K562 (cell line): ENCODE results near the gene GARIN5B. TPM values are rescaled to one million over a fixed set of nuclear protein-coding genes. Genes with fewer than 3 reads are reported as not detected.

Experiments
- BCL6 ChIP-seq: fragments of 250-450 bp; sonication (Bioruptor Pico); IDR thresholded peaks from 2 replicates; pipeline ENCODE4 v1.4.0; 2020
- CHD4 ChIP-seq: fragments of 200-600 bp; sonication (generic); IDR thresholded peaks from 3 replicates; pipeline ENCODE4 v1.6.1; 2012; ENCODE audit warnings: low read depth, mild to moderate bottlenecking, mixed read lengths, low read length, inconsistent platforms; ENCODE audit not compliant: insufficient read depth, insufficient replicate concordance, poor library complexity, severe bottlenecking
- ELF1 ChIP-seq: fragments of 200-800 bp; sonication (Bioruptor generic); IDR thresholded peaks from 2 replicates; pipeline ENCODE4 v1.6.1; 2016; ENCODE audit warnings: missing genetic modification characterization, missing compliant biosample characterization
- ELF4 ChIP-seq: fragments of 450-650 bp; formaldehyde crosslinking; IDR thresholded peaks from 2 replicates; pipeline ENCODE4 v1.4.0; 2022; ENCODE audit warnings: missing genetic modification characterization
- GTF2F1 ChIP-seq: IDR thresholded peaks from 2 replicates; pipeline ENCODE4 v1.6.1; 2011; ENCODE audit warnings: low read depth, low read length, improper control_type of control experiment
- HDAC2 ChIP-seq: fragments of 450-650 bp; IDR thresholded peaks from 2 replicates; pipeline ENCODE4 v1.6.1; 2016; ENCODE audit warnings: mild to moderate bottlenecking
- LARP7 ChIP-seq: fragments of 450-650 bp; IDR thresholded peaks from 2 replicates; pipeline ENCODE4 v1.6.1; 2016
- MBD2 ChIP-seq: sonication (generic); IDR thresholded peaks from 2 replicates; pipeline ENCODE4 v1.6.1; 2016; ENCODE audit warnings: low read depth, borderline replicate concordance
- MTA1 ChIP-seq: fragments of 450-650 bp; IDR thresholded peaks from 2 replicates; pipeline ENCODE4 v1.6.1; 2017; ENCODE audit warnings: borderline replicate concordance
- NELFE ChIP-seq: IDR thresholded peaks from 2 replicates; pipeline ENCODE4 v1.6.1; 2011; ENCODE audit warnings: mild to moderate bottlenecking; ENCODE audit not compliant: insufficient read depth, insufficient read length
- NR3C1 ChIP-seq: sonication (generic); formaldehyde crosslinking; IDR thresholded peaks from 2 replicates; pipeline ENCODE4 v1.8.1; 2022; ENCODE audit warnings: missing genetic modification reagents
- POLR3G ChIP-seq: IDR thresholded peaks from 2 replicates; pipeline ENCODE4 v1.6.1; 2011; ENCODE audit not compliant: insufficient read length, insufficient replicate concordance; ENCODE audit errors: extremely low read depth
- RFX1 ChIP-seq: fragments of 450-650 bp; IDR thresholded peaks from 2 replicates; pipeline ENCODE4 v1.6.1; 2016; ENCODE audit warnings: mild to moderate bottlenecking, moderate library complexity
- SMAD2 ChIP-seq: fragments of 150-350 bp; IDR thresholded peaks from 2 replicates; pipeline ENCODE4 v1.6.1; 2014; ENCODE audit warnings: low read depth, mild to moderate bottlenecking, low read length
- SNRNP70 ChIP-seq: fragments of 200-400 bp; formaldehyde crosslinking; optimal IDR thresholded peaks from 2 replicates; pipeline ENCODE3; 2017; ENCODE audit warnings: low read depth, low read length
- SREBF1 ChIP-seq: fragments of 150-350 bp; IDR thresholded peaks from 2 replicates; pipeline ENCODE4 v1.6.1; 2014; ENCODE audit warnings: antibody characterized with exemption, low read depth, low read length, borderline replicate concordance
- U2AF1 ChIP-seq: fragments of 200-400 bp; formaldehyde crosslinking; optimal IDR thresholded peaks from 2 replicates; pipeline ENCODE3; 2017; ENCODE audit warnings: mild to moderate bottlenecking, low read depth, low read length, moderate library complexity
- ZBTB17 ChIP-seq: fragments of 450-650 bp; formaldehyde crosslinking; IDR thresholded peaks from 2 replicates; pipeline ENCODE4 v1.4.0; 2020; ENCODE audit warnings: mild to moderate bottlenecking
- ZEB2 ChIP-seq: fragments of 450-650 bp; IDR thresholded peaks from 2 replicates; pipeline ENCODE4 v1.6.1; 2016
- ZNF124 ChIP-seq: sonication (generic); formaldehyde crosslinking; IDR thresholded peaks from 2 replicates; pipeline ENCODE4 v1.8.1; 2022; ENCODE audit warnings: missing genetic modification reagents
- ZNF140 ChIP-seq: fragments of 250-450 bp; sonication (Bioruptor Pico); IDR thresholded peaks from 2 replicates; pipeline ENCODE4 v1.8.0; 2021; ENCODE audit warnings: moderate library complexity, mild to moderate bottlenecking, inconsistent platforms
- ZNF165 ChIP-seq: fragments of 250-450 bp; sonication (Bioruptor Pico); IDR thresholded peaks from 2 replicates; pipeline ENCODE4 v1.4.0; 2020; ENCODE audit warnings: borderline replicate concordance
- ZNF174 ChIP-seq: fragments of 250-450 bp; sonication (Bioruptor Pico); IDR thresholded peaks from 2 replicates; pipeline ENCODE4 v1.4.0; 2020; ENCODE audit warnings: mild to moderate bottlenecking
- ZNF224 ChIP-seq: sonication (generic); formaldehyde crosslinking; IDR thresholded peaks from 2 replicates; pipeline ENCODE4 v1.8.0; 2022; ENCODE audit warnings: mild to moderate bottlenecking, missing genetic modification reagents
- ZZZ3 ChIP-seq: fragments of 450-650 bp; IDR thresholded peaks from 2 replicates; pipeline ENCODE4 v1.6.1; 2016; ENCODE audit warnings: antibody characterized with exemption, mild to moderate bottlenecking, moderate library complexity
- polyA plus RNA-seq, 8 experiments: library from polyadenylated mRNA; depleted of rRNA in 4 of 8; stranded (reverse) in 5 of 8; unstranded in 3 of 8; fragments of >200 nt; fragmentation: Nextera tagmentation in 2 of 8; fragmentation: Illumina TruSeq in 1 of 8; extraction: Ambion mirVana in 2 of 8; extraction: Trizol in 1 of 8; gene quantifications; 2 replicates each; pipeline versions ENCODE4 v1.2.1 to v1.2.3, GENCODE V29; 2011 to 2014; ENCODE audit warnings: inconsistent platforms in 1 of 8, missing spikeins in 1 of 8
- total RNA-seq, 7 experiments: library from RNA; depleted of rRNA in 6 of 7; stranded (reverse); fragments of >200 nt in 6 of 7; fragmentation: Illumina TruSeq in 2 of 7; extraction: Trizol in 2 of 7; gene quantifications; 2 replicates each; pipeline versions ENCODE4 v1.2.1 to v1.2.3, GENCODE V29; 2011 to 2021; ENCODE audit warnings: low replicate concordance in 1 of 7
- TF ChIP-seq, protein P1 (sequence below), 2 experiments: fragments of 450-650 bp in 1 of 2; sonication (generic) in 1 of 2; formaldehyde crosslinking in 1 of 2; IDR thresholded peaks in 1 of 2; conservative IDR thresholded peaks in 1 of 2; 2 replicates each; pipeline versions ENCODE4 v1.6.1 to v1.8.1; 2016 to 2023; ENCODE audit warnings: mild to moderate bottlenecking in 2 of 2, moderate library complexity in 2 of 2, inconsistent platforms in 1 of 2, missing genetic modification reagents in 1 of 2
- TF ChIP-seq, protein P2 (sequence below), 2 experiments: fragments of 450-650 bp; conservative IDR thresholded peaks; 2 replicates each; pipeline ENCODE4 v1.6.1; 2017; ENCODE audit warnings: mild to moderate bottlenecking in 2 of 2, moderate library complexity in 2 of 2

The GARIN5B gene
- total and polyA plus RNA-seq, 9 of the 15 experiments (the other 6 are each of a cell fraction or from before 2014, with no cell fraction given): not detected

DNA sequence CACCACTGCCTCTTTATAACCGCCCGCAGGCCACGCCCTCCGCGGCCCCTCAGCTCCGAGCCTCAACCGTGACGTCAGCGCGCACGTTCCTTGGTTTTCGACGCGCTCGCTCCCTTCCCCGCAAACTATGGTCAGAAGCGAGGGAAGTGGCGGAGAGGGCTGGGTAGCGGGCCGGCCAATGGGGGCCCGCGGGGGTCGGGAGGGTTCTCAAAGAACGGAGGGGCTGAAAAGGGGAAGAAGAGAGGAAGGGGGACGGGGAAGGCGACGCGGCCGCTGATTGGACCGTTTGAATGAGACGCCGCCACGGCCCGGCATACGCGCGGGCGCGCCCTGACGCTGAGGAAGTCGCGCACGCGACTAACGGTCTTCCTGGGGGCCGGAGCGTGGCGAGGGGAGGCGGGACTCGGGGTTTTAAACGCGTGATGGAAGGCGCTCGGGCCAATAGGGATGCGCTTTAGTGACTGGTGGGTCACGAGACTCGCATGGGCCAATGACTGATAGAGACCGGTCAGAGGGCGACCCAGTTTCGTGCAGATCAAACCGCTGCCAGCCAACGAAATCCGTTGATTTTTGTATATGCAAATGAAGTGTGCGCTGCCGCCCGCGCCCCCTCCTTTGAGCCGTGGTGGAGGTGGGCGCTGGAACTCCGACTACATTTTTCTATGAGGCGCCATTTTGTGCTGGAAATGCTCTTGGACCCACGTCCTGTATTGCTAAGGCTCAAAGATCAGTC is 44.9 kb upstream of the GARIN5B start (continued):
- TF ChIP-seq GTF2F1: no peak; the same call in 1 of the 2 replicates
- TF ChIP-seq ZNF224 (CRISPR knock-in tag): no peak
- no peak for TF ChIP-seq RFX1
- no peak for TF ChIP-seq ZNF174 (CRISPR knock-in tag)
- TF ChIP-seq ELF4 (CRISPR knock-in tag): no peak
- no peak for TF ChIP-seq NELFE
- no peak for TF ChIP-seq POLR3G
- TF ChIP-seq U2AF1: no peak
- TF ChIP-seq CHD4: no peak
- TF ChIP-seq ELF1 (tag): peak; percentile 86
- TF ChIP-seq NR3C1 (CRISPR knock-in tag): no peak
- peak; percentile 75; the same call in 1 of the 2 replicates for TF ChIP-seq ZBTB17 (CRISPR knock-in tag)
- TF ChIP-seq LARP7: no peak
- TF ChIP-seq, protein P1, sequence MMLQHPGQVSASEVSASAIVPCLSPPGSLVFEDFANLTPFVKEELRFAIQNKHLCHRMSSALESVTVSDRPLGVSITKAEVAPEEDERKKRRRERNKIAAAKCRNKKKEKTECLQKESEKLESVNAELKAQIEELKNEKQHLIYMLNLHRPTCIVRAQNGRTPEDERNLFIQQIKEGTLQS (IDR thresholded peaks at IDR 0.05): peak; percentile 92
- TF ChIP-seq, protein P1 (CRISPR knock-in tag; conservative IDR thresholded peaks at IDR 0.05): peak; percentile 80
- TF ChIP-seq ZZZ3: no peak
- TF ChIP-seq SNRNP70: no peak
- no peak for TF ChIP-seq ZNF124
- peak; percentile 90 for TF ChIP-seq SREBF1
- TF ChIP-seq, protein P2, sequence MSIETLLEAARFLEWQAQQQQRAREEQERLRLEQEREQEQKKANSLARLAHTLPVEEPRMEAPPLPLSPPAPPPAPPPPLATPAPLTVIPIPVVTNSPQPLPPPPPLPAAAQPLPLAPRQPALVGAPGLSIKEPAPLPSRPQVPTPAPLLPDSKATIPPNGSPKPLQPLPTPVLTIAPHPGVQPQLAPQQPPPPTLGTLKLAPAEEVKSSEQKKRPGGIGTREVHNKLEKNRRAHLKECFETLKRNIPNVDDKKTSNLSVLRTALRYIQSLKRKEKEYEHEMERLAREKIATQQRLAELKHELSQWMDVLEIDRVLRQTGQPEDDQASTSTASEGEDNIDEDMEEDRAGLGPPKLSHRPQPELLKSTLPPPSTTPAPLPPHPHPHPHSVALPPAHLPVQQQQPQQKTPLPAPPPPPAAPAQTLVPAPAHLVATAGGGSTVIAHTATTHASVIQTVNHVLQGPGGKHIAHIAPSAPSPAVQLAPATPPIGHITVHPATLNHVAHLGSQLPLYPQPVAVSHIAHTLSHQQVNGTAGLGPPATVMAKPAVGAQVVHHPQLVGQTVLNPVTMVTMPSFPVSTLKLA (conservative IDR thresholded peaks at IDR 0.05): peak; percentile 97 to 98
- no peak for TF ChIP-seq ZNF165
- no peak for TF ChIP-seq ZNF140 (CRISPR knock-in tag)
- TF ChIP-seq MBD2: peak; percentile 89; the same call in 1 of the 2 replicates
- no peak for TF ChIP-seq BCL6
- TF ChIP-seq ZEB2: no peak
- no peak for TF ChIP-seq HDAC2
- TF ChIP-seq MTA1: peak; percentile 85
- no peak for TF ChIP-seq SMAD2
